Choroid plexus epithelial cell (primary cell): Measurements from ENCODE around the gene ULK4.
A peak's percentile ranks its signal among the peaks of the same experiment; 100 is the strongest.
"Not testable (repeated sequence)": the region's sequence is repeated elsewhere in the genome, so short reads cannot be mapped to it uniquely, and the experiment has no call there.

Source experiments
- DNase-seq: peaks from one replicate; pipeline ENCODE4 v3.0.0-alpha.2; 2010; ENCODE audit warnings: low read depth
- H3K4me3 ChIP-seq: 2 replicates; pipeline ENCODE4 v1.5.1; 2011; ENCODE audit warnings: low read depth, mild to moderate bottlenecking, control low read depth, low read length, moderate library complexity
- TF ChIP-seq, protein P1 (sequence below): conservative IDR thresholded peaks from 2 replicates; pipeline ENCODE4 v1.5.1; 2011; ENCODE audit warnings: low read depth, mild to moderate bottlenecking, control low read depth, inconsistent platforms, low read length, moderate library complexity

The ULK4 gene

DNA sequence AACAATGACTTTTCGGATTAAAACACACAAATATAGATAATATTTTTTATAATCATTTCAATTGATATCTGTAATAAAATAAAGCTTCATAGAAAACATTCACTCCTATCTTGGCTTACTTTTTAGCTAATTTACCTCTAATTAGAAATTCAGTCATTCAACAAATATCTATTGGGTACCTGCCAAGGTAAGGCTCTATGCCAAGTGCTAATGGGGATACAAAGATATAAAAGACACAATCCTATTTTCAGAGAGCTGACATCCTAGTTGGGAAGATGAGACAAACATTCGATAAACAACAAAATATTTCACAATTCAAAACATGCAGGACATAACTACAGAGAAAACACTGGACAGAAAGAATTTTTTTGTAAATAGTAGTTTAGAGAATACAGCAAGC, 63.3 kb downstream of the ULK4 start:
- TF ChIP-seq, protein P1, sequence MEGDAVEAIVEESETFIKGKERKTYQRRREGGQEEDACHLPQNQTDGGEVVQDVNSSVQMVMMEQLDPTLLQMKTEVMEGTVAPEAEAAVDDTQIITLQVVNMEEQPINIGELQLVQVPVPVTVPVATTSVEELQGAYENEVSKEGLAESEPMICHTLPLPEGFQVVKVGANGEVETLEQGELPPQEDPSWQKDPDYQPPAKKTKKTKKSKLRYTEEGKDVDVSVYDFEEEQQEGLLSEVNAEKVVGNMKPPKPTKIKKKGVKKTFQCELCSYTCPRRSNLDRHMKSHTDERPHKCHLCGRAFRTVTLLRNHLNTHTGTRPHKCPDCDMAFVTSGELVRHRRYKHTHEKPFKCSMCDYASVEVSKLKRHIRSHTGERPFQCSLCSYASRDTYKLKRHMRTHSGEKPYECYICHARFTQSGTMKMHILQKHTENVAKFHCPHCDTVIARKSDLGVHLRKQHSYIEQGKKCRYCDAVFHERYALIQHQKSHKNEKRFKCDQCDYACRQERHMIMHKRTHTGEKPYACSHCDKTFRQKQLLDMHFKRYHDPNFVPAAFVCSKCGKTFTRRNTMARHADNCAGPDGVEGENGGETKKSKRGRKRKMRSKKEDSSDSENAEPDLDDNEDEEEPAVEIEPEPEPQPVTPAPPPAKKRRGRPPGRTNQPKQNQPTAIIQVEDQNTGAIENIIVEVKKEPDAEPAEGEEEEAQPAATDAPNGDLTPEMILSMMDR: no peak
- no peak overlapping the region for H3K4me3 ChIP-seq
- DNase-seq: no peak

DNA sequence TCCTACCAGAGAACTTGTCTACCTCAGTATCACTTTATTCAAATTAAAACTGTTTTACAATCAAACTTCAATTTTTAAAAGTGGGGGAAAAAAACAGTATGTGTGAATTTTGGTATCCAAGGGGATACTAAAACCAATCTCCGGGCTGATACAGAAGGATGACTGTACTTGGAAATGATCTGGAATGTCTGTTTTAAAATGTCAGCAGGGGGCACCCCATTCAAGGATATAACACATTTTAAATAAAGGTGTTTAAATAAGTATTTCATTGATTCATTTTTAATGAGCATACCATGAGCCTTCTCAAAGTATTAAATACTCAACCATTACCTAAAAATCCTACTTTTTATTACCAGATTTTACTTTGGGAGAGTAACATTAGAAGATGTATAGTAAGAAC, 67.9 kb downstream of the ULK4 start:
- TF ChIP-seq, protein P1: peak; percentile 47
- peak; percentile 75 for DNase-seq
- no peak overlapping the region for H3K4me3 ChIP-seq

DNA sequence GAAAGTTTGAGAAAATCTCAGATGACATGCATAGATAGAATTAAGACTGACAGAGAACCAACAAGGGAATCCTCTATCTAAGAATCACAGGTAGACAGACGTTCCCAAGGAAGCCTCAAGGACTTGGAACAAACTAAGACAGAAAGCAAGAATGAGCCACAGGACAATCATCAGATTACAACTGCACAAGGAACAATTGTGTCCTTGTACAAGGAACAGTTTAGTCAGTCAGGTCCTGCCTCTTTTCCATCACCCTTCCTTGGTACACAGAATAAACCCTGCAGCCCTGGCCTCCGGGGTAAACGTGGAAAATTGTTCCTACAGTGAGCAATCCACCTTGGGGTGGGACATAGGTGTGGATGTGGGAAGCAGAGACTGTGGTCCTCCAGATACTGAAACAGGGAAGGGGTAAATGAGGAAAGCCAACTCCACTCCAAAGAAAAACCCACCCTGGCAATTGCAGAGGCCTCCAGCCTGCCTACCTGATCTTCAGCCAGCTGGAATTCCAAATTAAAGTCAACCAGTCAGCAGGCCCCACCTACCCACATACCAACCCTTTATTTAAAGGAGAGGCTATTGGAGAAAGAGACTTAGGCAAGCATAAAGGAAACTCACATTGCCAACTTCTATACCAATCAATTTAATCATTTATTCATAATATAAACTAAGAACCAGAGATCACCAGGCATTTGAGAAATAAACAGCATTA, 73.4 kb downstream of the ULK4 start:
- no peak for DNase-seq
- TF ChIP-seq, protein P1: no peak

DNA sequence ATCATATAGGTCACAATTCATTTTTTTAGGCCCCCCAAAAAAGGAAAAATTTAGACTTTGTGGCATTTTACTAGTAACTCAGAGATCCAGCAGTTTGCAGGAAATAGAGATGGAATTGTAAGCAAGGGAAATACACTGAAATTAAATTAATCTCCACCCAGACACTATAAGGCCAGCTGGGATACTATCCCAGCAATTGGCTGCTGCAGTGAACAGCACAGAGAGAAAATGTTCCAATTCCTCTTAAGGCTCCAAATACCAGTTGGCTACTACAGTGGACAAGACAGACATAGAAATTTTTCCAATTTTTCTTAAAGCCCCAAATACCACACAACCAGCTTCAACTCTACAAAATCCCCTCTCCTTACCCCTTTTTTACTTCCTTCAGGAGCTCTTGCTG, 78.9 kb downstream of the ULK4 start:
- TF ChIP-seq, protein P1: no peak
- no peak for DNase-seq
- H3K4me3 ChIP-seq: no peak overlapping the region

More for the DNA sequence above, 73.4 kb downstream of the ULK4 start:
- H3K4me3 ChIP-seq: no peak overlapping the region

DNA sequence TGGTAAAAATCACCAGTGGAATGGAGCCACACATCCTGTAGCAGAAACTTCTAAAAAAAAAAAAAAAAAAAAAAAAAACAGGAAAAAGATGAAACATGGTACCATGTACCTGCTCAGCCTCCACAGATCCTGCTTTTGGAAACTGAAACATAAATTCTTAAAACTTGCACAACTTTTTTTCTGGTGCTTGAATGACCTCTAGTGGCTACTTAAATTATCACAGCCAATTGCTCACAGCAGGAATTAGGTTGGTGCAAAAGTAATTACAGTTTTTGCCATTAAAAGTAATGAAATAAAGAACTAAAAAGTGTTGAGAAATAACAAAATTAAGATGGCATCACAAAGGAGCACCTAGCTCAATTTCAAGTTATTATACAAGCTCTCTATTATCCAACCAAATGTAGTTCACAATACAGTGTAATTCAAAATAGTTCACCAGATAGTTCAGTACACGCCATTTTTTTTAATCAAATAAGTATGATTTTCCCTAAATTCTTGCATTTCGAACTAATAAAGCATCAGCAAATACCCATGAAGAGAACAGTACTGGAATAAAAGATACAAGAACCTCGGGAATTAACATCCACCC, 80.6 kb downstream of the ULK4 start:
- TF ChIP-seq, protein P1: peak; percentile 57
- H3K4me3 ChIP-seq: no peak overlapping the region
- peak; percentile 68 for DNase-seq

DNA sequence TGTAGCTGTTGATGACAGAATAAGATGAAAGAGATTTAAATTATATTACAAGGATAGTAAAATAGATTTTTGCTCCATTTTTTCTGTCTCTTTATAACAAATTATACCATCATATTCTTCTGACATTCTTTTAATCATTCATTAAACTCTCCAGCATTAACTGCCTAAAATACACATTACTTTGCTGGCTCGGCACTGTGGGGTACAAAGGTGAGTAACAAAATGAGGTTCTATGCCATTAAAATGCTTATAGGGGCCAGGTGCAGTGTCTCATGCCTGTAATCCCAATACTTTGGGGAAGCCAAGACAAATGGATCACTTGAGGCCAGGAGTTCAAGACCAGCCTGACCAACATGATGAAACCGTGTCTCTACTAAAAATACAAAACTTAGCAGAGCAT, 81.5 kb downstream of the ULK4 start:
- DNase-seq: no peak
- TF ChIP-seq, protein P1: no peak
- H3K4me3 ChIP-seq: no peak overlapping the region

DNA sequence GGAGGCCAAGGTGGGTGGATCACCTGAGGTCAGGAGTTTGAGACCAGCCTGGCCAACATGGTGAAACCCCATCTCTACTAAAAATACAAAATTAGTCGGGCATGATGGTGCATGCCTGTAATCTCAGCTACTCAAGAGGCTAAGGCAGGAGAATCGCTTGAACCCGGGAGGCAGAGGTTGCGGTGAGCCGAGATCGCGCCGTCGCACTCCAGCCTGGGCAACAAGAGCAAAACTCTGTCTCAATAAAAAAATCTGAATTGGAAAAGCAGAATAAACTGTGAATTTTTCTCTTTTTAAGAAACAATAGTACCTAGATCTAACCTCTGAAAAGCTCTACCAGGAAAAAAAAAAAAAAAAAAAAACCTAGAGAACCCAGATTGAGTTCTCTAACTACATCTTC, 84.2 kb downstream of the ULK4 start:
- not testable (repeated sequence) for H3K4me3 ChIP-seq, DNase-seq
